Islet of Langerhans (tissue), 1 donor: ENCODE measurements around the gene TNPO2.

Source experiments
- FAIRE-seq: peaks from one replicate; lab custom pipeline; 2011; peaks lifted over from hg19 to GRCh38; lab: Jason Lieb, UNC

The TNPO2 gene

GRCh38 chr19:12723641-12724426 lies at the start of gene TNPO2:
Gene TNPO2 (minus strand): TSS chr19:12723932. CDS start chr19:12720977, 2,955 bp downstream.
- FAIRE-seq = no peak

GRCh38 chr19:12772323-12772722 lies 48.6 kb upstream of the TNPO2 start:
- no peak for FAIRE-seq

- FAIRE-seq = no peak
These were observed 47.2 kb upstream of the TNPO2 start for GRCh38 chr19:12770922-12771321.

- no peak for FAIRE-seq
These were observed 46.0 kb upstream of the TNPO2 start for GRCh38 chr19:12769689-12770088.

- no peak for FAIRE-seq
These were observed 43.9 kb upstream of the TNPO2 start for GRCh38 chr19:12767666-12768065.

- FAIRE-seq = no peak
These were observed 43.4 kb upstream of the TNPO2 start for GRCh38 chr19:12767150-12767549.

GRCh38 chr19:12766051-12766521 lies 42.4 kb upstream of the TNPO2 start:
- no peak for FAIRE-seq

- FAIRE-seq = no peak
These were observed 41.0 kb upstream of the TNPO2 start for GRCh38 chr19:12764698-12765097.

GRCh38 chr19:12763100-12763499 lies 39.4 kb upstream of the TNPO2 start:
- FAIRE-seq = no peak

- no peak for FAIRE-seq
These were observed 36.0 kb upstream of the TNPO2 start for GRCh38 chr19:12759686-12760085.

GRCh38 chr19:12757544-12758274 lies 34.0 kb upstream of the TNPO2 start:
- no peak for FAIRE-seq

- FAIRE-seq = no peak
These were observed 32.6 kb upstream of the TNPO2 start for GRCh38 chr19:12756150-12756883.

- no peak for FAIRE-seq
These were observed 30.9 kb upstream of the TNPO2 start for GRCh38 chr19:12754465-12755196.

- no peak for FAIRE-seq
These were observed 28.5 kb upstream of the TNPO2 start for GRCh38 chr19:12752056-12752781.

GRCh38 chr19:12751635-12752034 lies 27.9 kb upstream of the TNPO2 start, which contains the start of gene BEST2:
Gene BEST2 (plus strand): TSS chr19:12751791. CDS start chr19:12752593, 802 bp downstream.
- no peak for FAIRE-seq

GRCh38 chr19:12750851-12751250 lies 27.1 kb upstream of the TNPO2 start:
- no peak for FAIRE-seq

GRCh38 chr19:12749938-12750521 lies 26.3 kb upstream of the TNPO2 start:
- FAIRE-seq = no peak

GRCh38 chr19:12748489-12748888 lies 24.8 kb upstream of the TNPO2 start:
- FAIRE-seq = no peak

GRCh38 chr19:12745166-12745897 lies 21.6 kb upstream of the TNPO2 start:
- no peak for FAIRE-seq

GRCh38 chr19:12737835-12738351 lies 14.2 kb upstream of the TNPO2 start:
- no peak for FAIRE-seq
